Measurements from ENCODE around the gene CHRND. TPM values are rescaled to one million over a fixed set of nuclear protein-coding genes. Genes with fewer than 3 reads are reported as not detected.

CHRND gene
- total and polyA plus RNA-seq, 2 donors (not counting 1 experiment from before 2014, with no cell fraction given), result not detected

DNA sequence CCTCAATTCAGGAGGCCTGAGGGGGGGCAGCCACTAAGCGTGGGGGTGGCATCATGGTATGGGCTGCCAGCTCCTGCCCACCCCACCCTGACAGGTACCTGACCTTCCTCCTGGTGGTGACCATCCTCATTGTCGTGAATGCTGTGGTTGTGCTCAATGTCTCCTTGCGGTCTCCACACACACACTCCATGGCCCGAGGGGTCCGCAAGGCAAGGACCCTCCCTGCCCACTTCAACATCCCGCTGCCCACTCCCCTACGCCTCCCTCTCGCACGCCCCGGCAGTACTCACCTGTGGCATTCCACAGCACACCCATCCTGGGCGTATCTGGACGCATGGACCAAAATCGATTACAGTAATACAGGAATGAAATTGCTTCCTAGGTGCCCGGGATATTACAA lies 17.5 kb downstream of the CHRND start:
- no peak overlapping the region for H3K9ac ChIP-seq (ENCODE audit: low read length)
- Mint-ChIP-seq H3K4me3 (no peak overlapping the region), H3K27ac (no peak overlapping the region), H3K9me3 (ENCODE audit: insufficient read depth) (no peaks in the 10 kb centered on the region), H3K4me1 (peaks cover 21% of the 10 kb centered on the region), H3K27me3 (peaks cover under 1% of the 10 kb centered on the region)
- H3K4me2 ChIP-seq (replicated peaks; ENCODE audit: low read depth, low read length, poor library complexity, severe bottlenecking), result no peak overlapping the region
- POLR2A ChIA-PET, result no interaction called here
- H3K36me3 ChIP-seq (replicated peaks in 1 of 2; ENCODE audit: control extremely low read depth in 1 of 2, control insufficient read depth in 1 of 2, extremely low read depth in 1 of 2, insufficient read depth in 2 of 2, low read length in 1 of 2), result peaks cover 3 to 17% of the 10 kb centered on the region in 2 experiments
- TF ChIP-seq, protein P1, sequence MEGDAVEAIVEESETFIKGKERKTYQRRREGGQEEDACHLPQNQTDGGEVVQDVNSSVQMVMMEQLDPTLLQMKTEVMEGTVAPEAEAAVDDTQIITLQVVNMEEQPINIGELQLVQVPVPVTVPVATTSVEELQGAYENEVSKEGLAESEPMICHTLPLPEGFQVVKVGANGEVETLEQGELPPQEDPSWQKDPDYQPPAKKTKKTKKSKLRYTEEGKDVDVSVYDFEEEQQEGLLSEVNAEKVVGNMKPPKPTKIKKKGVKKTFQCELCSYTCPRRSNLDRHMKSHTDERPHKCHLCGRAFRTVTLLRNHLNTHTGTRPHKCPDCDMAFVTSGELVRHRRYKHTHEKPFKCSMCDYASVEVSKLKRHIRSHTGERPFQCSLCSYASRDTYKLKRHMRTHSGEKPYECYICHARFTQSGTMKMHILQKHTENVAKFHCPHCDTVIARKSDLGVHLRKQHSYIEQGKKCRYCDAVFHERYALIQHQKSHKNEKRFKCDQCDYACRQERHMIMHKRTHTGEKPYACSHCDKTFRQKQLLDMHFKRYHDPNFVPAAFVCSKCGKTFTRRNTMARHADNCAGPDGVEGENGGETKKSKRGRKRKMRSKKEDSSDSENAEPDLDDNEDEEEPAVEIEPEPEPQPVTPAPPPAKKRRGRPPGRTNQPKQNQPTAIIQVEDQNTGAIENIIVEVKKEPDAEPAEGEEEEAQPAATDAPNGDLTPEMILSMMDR (IDR thresholded peaks at IDR 0.05), result no peak
- TF ChIP-seq EZH2 (IDR thresholded peaks at IDR 0.05; ENCODE audit: borderline replicate concordance, insufficient read depth, low read depth, low read length, poor library complexity, severe bottlenecking), result no peak
- H3K27ac ChIP-seq (ENCODE audit: low read length in 2 of 2), result no peak overlapping the region
- peaks cover 37% of the 10 kb centered on the region for H3K79me2 ChIP-seq (ENCODE audit: control insufficient read depth, insufficient read depth, low read length)
- intact Hi-C loops (cut with micrococcal nuclease), result no loop called here
- peaks cover 0 to 7% (median 0%) of the 10 kb centered on the region in 3 donors for H3K9me3 ChIP-seq (ENCODE audit: control extremely low read depth in 1 of 3, control insufficient read depth in 2 of 3, insufficient read depth in 1 of 3, low read length in 2 of 3)
- H3K4me1 ChIP-seq (ENCODE audit: control insufficient read depth in 2 of 2, insufficient read depth in 2 of 2, low read length in 2 of 2), result peaks cover 0 to 13% of the 10 kb centered on the region in 2 donors
- no peak for ATAC-seq (ENCODE audit: low read depth)
- H4K20me1 ChIP-seq (ENCODE audit: control insufficient read depth, insufficient read depth, low read length, poor library complexity, severe bottlenecking), result peaks cover 14% of the 10 kb centered on the region
- CTCF ChIA-PET, result no interaction called here
- no peak overlapping the region for H3K4me3 ChIP-seq (ENCODE audit: control extremely low read depth in 1 of 5, extremely low read depth in 1 of 5, insufficient read depth in 1 of 5, low read depth in 2 of 5, low read length in 4 of 5)
- no peak for DNase-seq
- WGBS (ENCODE audit: insufficient coverage), result 85% methylated on average over 14 of the region's 14 CpGs
- peaks cover 0 to 7% (median 2%) of the 10 kb centered on the region in 4 experiments for H3K27me3 ChIP-seq (replicated peaks in 1 of 4; ENCODE audit: control extremely low read depth in 1 of 4, control insufficient read depth in 3 of 4, insufficient read depth in 4 of 4, low read length in 3 of 4)
- H2AFZ ChIP-seq (ENCODE audit: insufficient read depth, low read depth, low read length, poor library complexity, severe bottlenecking), result no peak overlapping the region

DNA sequence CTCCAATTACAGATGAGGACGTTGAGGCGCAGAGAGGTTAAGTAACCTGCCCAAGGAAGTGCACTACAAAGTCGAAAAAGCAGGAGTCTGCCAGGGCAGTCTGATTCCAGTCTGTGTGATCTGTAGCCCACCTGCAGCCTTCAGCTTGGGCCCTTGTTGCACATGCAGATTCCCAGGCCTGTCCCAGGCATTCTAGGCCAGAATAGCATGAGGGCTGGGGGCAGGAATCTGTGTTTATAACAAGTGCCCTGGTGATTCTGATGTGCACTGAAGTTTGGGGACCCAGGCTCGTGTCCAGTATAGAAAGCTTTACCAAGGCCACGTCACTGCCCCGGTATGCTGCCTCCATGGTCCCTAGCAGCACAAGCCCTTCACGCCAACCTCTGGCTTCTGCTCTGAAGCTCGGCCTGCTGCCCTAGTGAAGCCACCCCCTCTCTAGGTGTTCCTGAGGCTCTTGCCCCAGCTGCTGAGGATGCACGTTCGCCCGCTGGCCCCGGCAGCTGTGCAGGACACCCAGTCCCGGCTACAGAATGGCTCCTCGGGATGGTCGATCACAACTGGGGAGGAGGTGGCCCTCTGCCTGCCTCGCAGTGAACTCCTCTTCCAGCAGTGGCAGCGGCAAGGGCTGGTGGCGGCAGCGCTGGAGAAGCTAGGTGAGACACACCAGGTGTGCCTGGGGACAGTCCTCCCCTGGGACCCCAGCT lies 18.1 kb downstream of the CHRND start:
- POLR2A ChIA-PET, result no interaction called here
- whole genome bisulfite sequencing (ENCODE audit: insufficient coverage), result 97% methylated on average over 19 of the region's 19 CpGs
- H3K36me3 ChIP-seq (replicated peaks in 1 of 2; ENCODE audit: control extremely low read depth in 1 of 2, control insufficient read depth in 1 of 2, extremely low read depth in 1 of 2, insufficient read depth in 2 of 2, low read length in 1 of 2), result peaks cover 3 to 17% of the 10 kb centered on the region in 2 experiments
- H2AFZ ChIP-seq (ENCODE audit: insufficient read depth, low read depth, low read length, poor library complexity, severe bottlenecking), result no peak overlapping the region
- no peak overlapping the region for H3K9ac ChIP-seq (ENCODE audit: low read length)
- no peak for ATAC-seq (ENCODE audit: low read depth)
- Mint-ChIP-seq H3K9me3 (ENCODE audit: insufficient read depth) (no peaks in the 10 kb centered on the region), H3K27ac (no peak overlapping the region), H3K27me3 (no peaks in the 10 kb centered on the region), H3K4me1 (peaks cover 25% of the 10 kb centered on the region), H3K4me3 (no peak overlapping the region)
- H3K79me2 ChIP-seq (ENCODE audit: control insufficient read depth, insufficient read depth, low read length), result peaks cover 40% of the 10 kb centered on the region
- H4K20me1 ChIP-seq (ENCODE audit: control insufficient read depth, insufficient read depth, low read length, poor library complexity, severe bottlenecking), result peaks cover 14% of the 10 kb centered on the region
- H3K4me2 ChIP-seq (replicated peaks; ENCODE audit: low read depth, low read length, poor library complexity, severe bottlenecking), result no peak overlapping the region
- peaks cover 0 to 7% (median 0%) of the 10 kb centered on the region in 3 donors for H3K9me3 ChIP-seq (ENCODE audit: control extremely low read depth in 1 of 3, control insufficient read depth in 2 of 3, insufficient read depth in 1 of 3, low read length in 2 of 3)
- intact Hi-C loops (cut with micrococcal nuclease), result no loop called here
- TF ChIP-seq EZH2 (IDR thresholded peaks at IDR 0.05; ENCODE audit: borderline replicate concordance, insufficient read depth, low read depth, low read length, poor library complexity, severe bottlenecking), result no peak
- TF ChIP-seq, protein P1 (IDR thresholded peaks at IDR 0.05), result no peak
- H3K4me3 ChIP-seq (ENCODE audit: control extremely low read depth in 1 of 5, extremely low read depth in 1 of 5, insufficient read depth in 1 of 5, low read depth in 2 of 5, low read length in 4 of 5), result no peak overlapping the region
- no peak overlapping the region for H3K27ac ChIP-seq (ENCODE audit: low read length in 2 of 2)
- no peak for DNase-seq
- CTCF ChIA-PET, result no interaction called here
- H3K27me3 ChIP-seq (replicated peaks in 1 of 4; ENCODE audit: control extremely low read depth in 1 of 4, control insufficient read depth in 3 of 4, insufficient read depth in 4 of 4, low read length in 3 of 4), result peaks cover 0 to 6% (median 2%) of the 10 kb centered on the region in 4 experiments
- H3K4me1 ChIP-seq (ENCODE audit: control insufficient read depth in 2 of 2, insufficient read depth in 2 of 2, low read length in 2 of 2), result peaks cover 0 to 8% of the 10 kb centered on the region in 2 donors
